Measurements from ENCODE around the gene FAF1.

Gene FAF1

DNA sequence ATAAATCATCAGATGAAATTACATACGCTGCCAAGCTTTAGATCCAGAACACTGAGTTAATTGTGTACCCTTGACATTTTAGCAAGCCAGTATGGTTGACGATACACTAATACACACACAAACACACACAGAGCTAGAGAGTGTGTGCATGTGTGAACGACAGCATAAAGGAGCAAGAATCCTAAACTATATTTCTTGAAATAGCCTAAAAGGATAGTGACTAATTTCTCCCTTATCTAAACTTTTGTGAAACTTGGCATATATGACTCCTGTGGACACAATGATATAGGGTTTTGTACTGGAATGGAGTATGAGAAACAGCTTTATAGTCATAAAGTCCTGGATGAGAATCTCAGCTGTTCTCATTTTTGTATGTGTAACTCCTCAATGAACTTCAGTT lies 471.7 kb downstream of the FAF1 start:
- DNase-seq (ENCODE audit: low read depth): no peak

DNA sequence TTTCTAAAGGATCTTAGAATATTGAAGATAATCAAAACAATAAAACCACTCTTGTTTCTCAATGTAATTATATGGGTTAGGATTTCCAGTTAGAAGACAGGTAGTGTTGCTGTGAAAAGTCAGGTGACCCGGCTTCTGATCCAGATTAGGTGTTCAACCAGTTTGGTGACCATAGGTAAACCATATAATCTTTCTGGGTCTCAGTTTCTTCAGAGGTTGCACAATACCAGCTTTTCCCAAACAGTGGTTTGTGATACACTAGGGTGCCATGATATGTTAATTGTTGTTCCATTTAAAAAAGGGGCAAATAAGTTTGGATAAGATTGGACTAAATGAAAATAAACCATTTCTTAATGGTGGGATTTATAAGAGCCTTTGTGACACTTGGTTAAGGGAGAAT lies 472.3 kb downstream of the FAF1 start:
- DNase-seq (ENCODE audit: low read depth): no peak

DNA sequence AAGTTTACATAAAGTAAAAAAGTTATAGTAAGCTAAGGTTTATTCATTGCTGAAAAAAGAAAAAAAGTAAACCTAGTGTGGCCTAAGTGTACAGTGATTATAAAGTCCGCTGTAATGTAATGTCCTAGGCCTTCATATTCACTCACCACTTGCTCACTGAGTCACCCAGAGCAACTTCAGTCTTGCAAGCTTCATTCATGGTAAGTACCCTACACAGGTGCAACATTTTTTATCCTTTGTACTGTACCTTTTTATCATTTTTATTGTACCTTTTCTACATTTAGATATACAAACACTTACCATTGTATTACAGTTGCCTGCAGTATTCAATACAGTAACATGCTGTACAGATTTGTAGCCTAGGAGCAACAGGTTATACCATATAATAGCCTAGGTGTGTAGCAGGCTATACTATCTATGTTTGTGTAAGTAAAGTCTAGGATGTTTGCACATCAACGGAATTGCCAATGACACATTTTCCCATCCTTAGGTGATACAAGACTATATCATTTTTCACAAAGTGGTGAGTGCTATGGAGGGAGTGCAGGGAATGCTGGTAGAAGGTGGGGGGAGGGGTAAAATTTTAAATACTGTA lies 478.8 kb downstream of the FAF1 start:
- DNase-seq (ENCODE audit: low read depth): no peak

DNA sequence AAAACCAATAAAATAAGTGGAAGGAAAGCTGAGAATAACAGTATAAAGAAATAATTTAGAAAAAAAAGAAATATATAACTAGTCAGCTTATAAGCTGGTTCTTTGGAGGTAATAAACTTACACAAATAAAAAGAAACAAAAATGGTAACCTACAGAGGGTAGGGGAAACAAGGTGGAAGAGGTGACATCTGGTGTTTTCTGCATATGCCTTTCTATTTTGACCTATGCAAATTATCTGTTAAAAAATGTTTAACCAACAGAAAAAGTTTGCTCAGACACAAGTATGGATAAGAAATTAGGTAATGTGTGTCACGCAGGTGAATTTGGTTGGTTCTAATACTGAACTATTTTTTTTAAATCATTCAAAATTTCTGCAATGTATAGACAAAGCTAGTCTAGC lies 483.3 kb downstream of the FAF1 start:
- no peak for DNase-seq (ENCODE audit: low read depth)

DNA sequence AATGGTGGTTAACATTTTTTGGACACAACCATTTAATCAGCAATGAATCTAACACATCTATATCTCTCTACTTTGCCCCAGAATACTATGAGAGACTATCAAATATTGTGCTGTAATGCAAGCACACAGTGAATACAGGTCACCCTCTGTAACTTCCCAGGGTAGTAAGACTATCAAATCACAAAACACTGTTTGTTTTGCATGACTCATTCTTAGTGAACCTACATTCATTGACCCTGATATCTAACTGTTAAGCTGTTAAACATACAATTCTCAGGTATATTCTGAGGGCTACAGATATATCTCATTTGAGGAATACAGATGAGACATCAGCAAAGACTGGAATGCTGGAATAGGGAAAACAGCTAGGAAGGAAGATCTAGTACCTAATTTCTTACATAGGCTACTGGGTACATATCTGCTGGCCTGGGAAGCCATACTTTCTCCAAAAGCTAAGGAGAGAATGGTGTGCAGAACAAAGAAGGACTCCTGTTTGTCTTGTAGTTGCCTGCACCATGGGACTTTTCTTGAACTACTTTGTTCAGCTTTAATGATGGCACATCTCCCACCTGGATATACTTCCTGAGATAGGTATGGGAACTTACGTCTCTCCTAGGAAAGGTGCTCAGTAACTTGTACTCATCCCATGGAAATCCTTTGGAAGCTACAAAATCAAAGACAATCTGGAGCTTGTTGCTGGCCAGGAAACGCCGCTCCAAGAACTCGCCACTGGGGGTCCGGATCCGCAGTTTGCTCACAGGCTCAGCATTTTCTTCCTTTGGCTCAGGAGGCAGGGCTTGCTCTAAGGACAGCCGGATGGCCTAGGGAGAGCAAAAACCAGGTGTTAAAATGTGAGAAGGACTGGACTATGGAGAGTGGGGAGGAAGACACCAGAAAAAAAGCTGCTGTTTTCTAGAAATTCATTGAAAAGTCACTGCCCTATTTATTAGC lies 484.9 kb downstream of the FAF1 start:
- no peak for DNase-seq (ENCODE audit: low read depth)

DNA sequence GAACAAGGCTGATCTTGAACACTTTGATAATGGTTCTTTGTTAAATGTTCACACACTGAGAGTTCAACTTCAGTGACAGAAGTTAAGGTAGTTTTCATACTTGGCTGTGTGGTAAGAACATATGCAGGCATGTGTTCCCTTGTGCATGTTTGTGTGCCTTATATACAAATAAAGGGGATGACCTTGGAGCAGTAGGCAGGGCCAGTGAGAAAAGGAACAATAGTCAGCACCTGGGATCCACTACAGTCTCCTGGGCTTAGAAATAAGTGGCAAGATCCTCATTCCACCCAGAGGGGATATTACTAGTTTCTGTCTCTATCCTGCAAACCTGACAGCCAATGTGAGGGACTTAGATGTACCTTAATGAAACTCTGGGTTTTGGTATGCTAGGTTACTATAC lies 486.6 kb downstream of the FAF1 start:
- DNase-seq (ENCODE audit: low read depth): no peak

DNA sequence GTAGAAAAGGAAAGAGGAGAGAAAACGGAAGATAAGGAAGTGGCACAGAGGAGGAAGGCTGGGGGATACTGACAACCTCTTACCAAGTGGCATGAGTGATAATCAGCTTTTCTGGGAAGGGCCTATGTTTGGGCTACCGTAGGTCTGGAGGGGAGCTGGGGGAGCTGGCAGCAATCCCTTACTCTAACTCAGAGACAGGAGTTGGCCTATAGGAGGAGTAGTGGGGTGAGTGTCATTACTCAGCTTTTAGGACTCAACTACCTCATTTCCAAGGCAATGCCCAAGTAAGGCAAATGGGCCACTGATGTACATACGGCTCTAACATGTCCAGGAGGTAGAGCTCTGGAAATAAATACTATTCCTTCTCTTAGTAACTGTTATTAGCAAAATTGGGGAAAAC lies 488.1 kb downstream of the FAF1 start:
- no peak for DNase-seq (ENCODE audit: low read depth)

DNA sequence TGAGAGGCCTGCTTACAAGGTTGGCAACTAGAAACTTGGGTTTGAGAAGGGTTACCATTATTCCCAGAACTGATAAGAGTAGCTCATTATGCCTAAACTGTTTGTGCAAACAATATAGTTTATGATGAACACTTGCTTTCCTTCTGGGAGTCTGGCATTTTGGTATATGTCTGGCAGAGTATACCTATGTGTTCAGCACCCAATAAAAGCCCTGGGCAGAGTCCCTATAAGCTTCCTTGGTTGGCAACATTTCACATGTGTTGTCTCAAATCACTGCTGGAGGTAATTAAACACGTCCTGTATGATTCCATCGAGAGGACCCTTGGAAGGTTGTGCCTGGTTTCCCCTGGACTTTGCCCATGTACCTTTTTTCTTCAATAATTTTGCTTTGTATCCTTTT lies 497.1 kb downstream of the FAF1 start:
- DNase-seq (ENCODE audit: low read depth): no peak

DNA sequence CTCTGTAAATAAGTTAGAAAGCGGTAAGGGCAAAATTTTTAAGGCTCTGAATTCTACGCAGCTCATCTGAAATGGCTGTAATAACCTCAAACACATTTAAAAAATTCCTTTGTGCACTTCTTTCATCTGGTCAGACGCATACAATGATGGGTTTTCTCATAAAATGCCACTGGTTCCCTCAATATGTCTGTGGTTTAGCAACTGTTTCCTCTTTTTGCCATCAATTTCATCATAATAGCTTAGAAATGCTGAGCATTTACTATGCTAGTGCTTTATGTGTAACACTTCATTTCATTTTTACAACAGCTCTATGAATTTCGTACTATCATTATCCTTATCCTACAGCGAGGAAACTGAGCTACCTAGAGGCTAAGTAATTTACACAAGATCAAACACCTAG lies 501.6 kb downstream of the FAF1 start:
- DNase-seq (ENCODE audit: low read depth): no peak

DNA sequence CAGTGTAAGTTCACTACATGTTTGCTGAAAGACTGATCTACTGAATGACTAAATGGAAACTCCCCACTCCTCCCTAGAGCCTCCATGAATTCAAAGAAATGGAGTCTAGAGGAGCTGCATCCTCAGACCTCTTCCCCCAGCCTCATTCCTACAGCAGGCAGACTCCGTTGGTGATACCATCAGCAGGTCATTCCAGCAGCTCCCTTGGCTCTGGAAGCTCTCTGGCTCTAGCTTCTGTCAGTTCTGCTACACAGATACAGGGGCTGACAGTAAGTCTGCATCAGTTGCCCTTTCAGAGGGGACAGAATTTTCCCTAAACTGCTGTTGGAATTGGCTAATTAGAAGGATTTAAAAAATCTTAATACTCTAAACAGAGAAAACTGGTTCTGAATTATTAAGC lies 505.2 kb downstream of the FAF1 start:
- DNase-seq (ENCODE audit: low read depth): no peak

DNA sequence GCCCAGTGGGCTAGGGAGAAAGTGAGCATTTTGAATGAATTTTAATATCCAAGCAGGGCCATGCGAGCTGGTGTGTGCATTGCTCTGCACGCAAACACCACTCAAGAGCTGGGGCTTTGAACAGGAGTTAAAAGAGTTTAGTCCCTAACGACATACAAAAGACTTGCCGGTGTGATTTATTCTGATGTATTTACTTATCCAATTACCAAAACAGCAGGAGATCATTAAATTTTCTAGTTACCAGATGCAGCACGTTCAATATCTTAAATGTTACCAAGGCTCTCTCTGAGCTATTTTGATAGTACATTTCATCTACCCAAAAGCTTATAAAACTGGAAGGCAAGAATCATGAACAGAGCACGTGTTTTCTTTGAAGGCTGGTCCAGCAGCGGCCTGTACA lies 506.8 kb downstream of the FAF1 start:
- DNase-seq (ENCODE audit: low read depth): no peak

DNA sequence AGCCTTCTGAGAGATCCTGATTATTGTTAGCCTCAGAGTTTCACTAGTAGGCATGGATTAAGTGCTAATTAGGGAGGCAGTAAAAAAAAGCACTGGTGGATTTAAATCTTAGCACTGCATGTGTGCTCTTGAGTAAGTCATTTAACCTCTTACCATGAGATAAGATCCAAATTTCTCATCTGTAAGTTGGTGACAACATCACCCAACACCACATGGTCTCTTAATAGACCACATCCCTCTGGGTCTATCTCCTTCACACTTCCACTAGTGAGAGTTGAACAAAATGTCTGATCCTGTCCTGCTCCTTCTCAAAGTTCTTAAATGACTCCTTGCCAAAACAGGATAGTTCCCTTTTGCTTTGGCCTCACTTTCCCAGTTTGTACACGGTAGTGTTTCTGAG lies 507.4 kb downstream of the FAF1 start:
- DNase-seq (ENCODE audit: low read depth): no peak

DNA sequence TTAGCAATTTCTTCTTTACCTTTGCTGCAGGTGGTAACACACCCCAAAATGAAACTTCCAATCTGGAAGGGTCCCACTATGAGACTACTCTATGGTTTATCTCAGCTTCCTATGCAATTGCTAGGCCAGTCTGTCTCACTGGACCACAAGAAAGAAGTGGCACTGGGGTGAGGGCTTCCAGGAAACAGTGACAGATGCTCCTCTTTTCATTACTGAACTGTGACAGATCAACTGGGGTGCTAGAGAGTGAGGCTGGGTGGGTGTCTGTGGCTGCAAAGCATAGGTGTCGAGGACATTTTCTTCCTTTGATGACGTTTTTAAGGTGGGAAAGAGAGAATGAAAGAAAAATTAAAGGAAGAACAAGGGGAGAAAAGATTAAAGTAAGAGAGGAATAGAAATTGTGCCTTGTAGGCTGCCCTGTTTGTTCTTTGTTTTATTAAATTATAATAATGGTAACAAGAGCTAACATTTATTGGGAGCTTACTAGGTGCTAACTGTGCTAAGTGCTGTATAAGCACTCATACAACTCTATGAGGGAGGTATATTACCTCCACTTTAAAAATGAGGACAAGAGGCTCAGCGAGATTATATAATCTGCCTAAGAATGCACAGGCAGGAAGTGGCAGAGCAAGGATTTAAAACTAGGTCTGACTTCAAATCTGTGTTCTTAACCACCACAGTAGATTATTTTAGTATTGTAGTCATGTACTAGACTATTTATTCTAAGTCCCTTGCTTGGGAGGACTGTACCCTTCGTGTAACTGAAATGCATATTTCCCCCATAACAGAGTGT lies 509.0 kb downstream of the FAF1 start:
- no peak for DNase-seq (ENCODE audit: low read depth)

DNA sequence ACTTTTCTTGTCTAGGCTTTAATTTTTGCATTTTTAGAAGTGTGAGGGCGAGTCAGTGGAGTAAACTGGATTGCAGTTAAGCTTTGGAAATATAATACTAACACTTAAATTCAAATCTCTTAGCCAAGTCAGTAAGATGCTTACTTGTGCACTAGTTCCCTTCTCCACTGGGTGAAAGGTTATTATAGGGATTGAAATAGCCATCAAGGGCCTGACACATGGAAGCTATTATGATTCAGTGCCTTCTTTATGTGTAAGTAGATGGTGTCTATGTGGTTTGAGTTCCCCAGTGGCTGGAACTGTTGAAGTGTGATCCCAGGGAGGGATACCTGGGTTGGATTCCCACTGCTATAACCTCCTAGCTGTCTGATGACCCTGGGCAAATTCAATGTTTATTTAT lies 512.1 kb downstream of the FAF1 start:
- DNase-seq (ENCODE audit: low read depth): no peak

DNA sequence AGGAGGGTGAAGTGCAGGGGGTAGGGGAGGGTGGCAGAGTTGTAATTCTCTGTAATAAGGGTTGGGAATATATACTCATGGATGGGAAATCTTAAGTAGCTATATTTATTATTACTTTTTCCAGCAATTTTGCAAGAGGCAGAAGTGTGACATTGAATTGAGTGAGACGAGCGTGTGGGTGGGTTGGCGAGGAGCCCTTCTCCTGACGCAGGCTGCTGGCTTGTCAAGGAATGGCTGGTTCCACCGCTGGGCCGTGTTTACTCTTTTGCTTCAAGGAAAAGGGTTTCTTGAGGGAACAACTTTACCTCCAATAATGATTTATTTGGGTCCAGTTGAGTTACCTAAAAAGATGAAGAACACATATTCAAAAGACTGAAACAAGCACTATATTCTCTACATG lies 518.9 kb downstream of the FAF1 start:
- DNase-seq (ENCODE audit: low read depth): no peak

DNA sequence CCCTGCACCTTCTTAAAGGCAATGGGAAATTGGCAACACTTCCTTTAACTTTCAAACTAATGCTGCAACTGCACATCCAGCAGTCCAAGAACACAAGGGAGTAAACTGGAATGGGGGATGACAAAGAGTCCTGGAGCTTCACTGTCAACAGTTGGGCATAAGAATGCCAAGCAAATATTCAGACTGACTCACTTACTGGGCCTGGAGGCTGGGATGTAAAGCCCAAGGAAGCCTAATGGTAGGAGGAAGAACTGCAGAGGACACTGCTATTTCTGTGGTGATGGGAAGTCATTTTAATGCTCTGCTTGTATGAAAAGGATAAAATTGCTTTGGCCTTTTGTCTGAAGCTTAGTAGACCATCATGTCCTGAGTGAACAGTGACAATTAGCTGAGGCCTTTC lies 521.1 kb downstream of the FAF1 start:
- DNase-seq (ENCODE audit: low read depth): no peak

DNA sequence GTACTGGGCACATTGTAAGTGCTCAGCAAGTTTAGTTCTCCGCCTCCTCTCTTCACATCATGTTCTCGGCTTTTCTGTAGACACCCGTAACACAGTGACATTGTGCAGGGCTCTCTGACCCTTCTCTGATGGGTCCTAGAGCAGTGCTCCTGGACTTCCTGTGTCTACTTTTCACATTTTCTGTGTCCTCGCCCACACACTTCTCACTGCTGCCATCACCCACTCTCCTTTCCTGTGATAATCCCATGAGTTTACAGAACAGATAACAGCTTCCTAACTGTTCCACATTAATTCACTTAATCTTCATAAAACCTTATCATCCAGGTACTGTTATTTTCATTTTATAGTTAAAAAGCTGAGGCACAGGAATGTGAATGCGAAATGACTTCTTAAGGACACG lies 523.6 kb downstream of the FAF1 start:
- no peak for DNase-seq (ENCODE audit: low read depth)

DNA sequence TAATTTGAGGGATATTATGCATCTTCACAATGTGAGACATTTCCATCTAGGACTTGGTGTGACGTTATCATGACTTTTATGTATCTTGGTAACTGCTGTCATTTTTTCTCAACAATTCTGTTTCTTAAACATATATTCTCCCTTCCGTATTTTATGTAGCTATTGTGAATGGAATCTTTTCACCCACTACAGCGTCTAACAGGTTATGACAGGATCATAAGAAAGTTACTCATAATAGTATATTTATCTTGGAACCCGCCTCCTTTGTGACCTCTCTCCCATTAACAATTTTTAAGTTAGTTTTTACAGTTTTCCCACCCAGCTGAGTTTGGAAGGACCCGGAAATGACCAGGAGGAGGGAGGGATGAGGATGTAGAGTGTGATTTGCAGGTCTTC lies 530.1 kb downstream of the FAF1 start:
- no peak for DNase-seq (ENCODE audit: low read depth)

DNA sequence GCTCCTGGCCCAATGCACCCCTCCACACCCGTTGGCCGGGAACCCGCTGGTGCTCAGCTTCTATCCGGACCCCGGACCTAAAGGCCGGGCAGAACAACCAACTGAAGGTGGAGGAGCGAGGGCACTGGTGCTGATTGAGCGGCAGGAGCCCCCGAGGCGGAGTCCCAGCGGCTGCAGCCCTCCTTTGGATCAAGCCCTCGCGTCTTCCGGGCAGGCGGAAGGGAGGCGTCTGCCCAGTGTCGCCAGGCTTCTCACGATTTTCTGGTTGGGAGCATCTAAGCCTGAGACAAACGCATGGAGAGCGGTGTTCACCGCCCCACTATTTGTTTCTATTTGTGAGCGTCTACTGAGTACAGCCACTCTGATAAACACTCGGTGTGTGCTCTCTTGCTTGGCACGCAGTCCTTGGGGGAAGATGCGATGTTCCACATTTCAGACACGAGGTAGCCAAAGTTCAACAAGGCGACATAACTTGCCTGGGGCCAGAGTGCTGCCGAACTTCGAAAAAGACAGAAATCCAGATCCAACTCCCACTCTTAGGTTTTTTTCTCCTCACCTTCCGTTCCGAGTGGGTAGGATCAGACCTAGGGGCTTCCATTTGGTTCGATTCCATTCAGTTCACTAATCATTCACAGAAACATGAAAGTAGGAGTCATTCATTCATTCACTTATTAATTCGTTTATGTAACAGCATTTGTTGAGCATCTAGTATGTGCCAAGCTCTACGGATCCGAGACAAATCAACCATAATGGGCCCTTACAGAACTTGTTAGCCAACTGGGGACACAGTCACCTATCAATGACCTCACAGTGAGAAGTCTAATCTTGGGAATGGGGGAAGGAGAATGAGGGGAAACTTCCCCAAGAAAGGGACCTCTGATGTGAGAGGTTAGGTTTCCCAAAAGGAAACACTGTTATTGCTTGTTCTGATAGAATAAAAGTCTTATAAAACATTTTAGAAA lies 532.0 kb downstream of the FAF1 start:
- DNase-seq (ENCODE audit: low read depth): no peak

DNA sequence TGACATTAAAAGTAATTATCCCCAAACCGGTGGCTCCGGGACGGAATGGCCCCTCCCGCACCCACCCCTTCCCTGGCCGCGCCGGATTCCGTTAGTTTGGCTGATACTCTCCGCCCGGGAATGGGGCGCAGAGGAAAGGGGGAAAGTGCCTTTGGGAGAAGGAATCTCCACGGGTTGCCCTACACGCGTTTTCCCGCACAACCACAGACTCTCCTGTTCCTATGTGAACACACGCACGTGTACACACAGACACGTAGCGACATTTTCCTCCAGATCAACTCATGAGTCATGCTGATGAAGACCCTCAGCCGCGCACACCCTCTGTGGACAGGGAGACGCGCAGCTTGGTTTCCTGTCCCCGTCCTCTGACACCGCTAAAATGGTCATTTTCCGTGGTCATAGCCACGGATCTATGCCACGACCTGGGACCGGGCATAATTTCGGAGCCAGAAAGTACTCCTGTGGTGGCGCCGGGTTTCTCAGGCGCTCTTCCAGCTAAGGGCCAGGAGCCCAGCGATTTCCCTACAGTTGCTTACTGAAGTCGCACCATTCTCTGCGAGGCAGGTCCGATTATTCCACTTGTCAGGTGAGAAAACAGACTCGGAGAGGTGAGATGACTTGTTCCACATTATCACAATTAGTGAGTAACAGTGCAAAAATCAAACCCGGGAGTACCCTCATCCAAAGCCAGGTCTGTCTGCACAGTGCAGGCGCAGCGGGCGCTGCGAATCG lies 532.8 kb downstream of the FAF1 start:
- no peak for DNase-seq (ENCODE audit: low read depth)

DNA sequence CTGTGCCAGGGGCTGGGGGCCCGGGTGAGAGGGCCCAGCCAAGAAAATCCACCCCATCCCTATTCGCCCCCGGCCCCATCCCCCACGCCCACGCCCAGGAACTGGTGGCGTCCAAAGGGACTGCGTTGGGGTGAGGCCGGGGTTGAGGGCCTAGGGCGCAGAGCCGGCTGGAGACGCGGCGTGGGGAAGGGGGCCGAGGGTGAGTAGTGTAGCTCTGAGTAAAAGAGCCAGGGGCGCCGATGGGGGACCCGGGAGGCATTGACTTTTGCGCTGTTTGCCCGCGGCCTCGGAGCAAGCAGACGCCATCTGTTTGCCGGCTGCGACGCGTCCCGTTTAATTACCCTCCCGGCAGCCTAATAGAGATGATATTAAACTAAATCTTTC lies 533.4 kb downstream of the FAF1 start:
- DNase-seq (ENCODE audit: low read depth): no peak

Data from stimulated activated CD8-positive, alpha-beta memory T cell treated with anti-CD3 and anti-CD28 coated beads, Interleukin-7, amount 100 ng/mL, for 24 hours (primary cell).